Mesendoderm (in vitro differentiated cells): ENCODE data around the gene VWF.

ENCODE experiments used
- DNase-seq: peaks from one replicate; pipeline ENCODE4 v3.0.0; 2013
- H2AK5ac ChIP-seq: 2 replicates; pipeline ENCODE4 v1.6.1; 2013; ENCODE audit warnings: low read length, inconsistent platforms
- H2BK120ac ChIP-seq: 2 replicates; pipeline ENCODE4 v1.6.1; 2013; ENCODE audit warnings: low read depth, mild to moderate bottlenecking, low read length, moderate library complexity, mixed read lengths
- H2BK15ac ChIP-seq: replicated peaks from 2 replicates; pipeline ENCODE4 v1.6.1; 2013; ENCODE audit warnings: low read depth, mild to moderate bottlenecking, moderate library complexity
- H2BK5ac ChIP-seq: 2 replicates; pipeline ENCODE4 v1.6.1; 2013; ENCODE audit warnings: low read length, inconsistent platforms
- H3K18ac ChIP-seq: 2 replicates; pipeline ENCODE4 v1.6.1; 2013; ENCODE audit warnings: mild to moderate bottlenecking, low read length, mixed read lengths
- H3K23ac ChIP-seq: one replicate; pipeline ENCODE4 v1.6.1; 2013; ENCODE audit warnings: low read length
- H3K27ac ChIP-seq: 2 replicates; pipeline ENCODE4 v1.5.1; 2013; ENCODE audit warnings: low read depth, mild to moderate bottlenecking, inconsistent platforms, low read length, moderate library complexity
- H3K27me3 ChIP-seq: 2 replicates; pipeline ENCODE4 v1.6.1; 2013; ENCODE audit warnings: low read length, control low read depth, mild to moderate bottlenecking, inconsistent platforms; ENCODE audit not compliant: insufficient read depth, poor library complexity
- H3K36me3 ChIP-seq: 2 replicates; pipeline ENCODE4 v1.6.1; 2013; ENCODE audit warnings: low read length, inconsistent platforms; ENCODE audit not compliant: control insufficient read depth, insufficient read depth
- H3K4ac ChIP-seq: one replicate; pipeline ENCODE4 v1.6.1; 2013; ENCODE audit warnings: low read depth, mild to moderate bottlenecking, low read length, moderate library complexity
- H3K4me1 ChIP-seq: 2 replicates; pipeline ENCODE4 v1.6.1; 2013; ENCODE audit warnings: low read depth, low read length, inconsistent platforms; ENCODE audit not compliant: control insufficient read depth
- H3K4me2 ChIP-seq: 2 replicates; pipeline ENCODE4 v1.6.1; 2013; ENCODE audit warnings: low read length
- H3K4me3 ChIP-seq: 2 replicates; pipeline ENCODE4 v1.5.1; 2013; ENCODE audit warnings: mild to moderate bottlenecking, low read length
- H3K56ac ChIP-seq: one replicate; pipeline ENCODE4 v1.6.1; 2013; ENCODE audit warnings: low read length
- H3K79me1 ChIP-seq: 2 replicates; pipeline ENCODE4 v1.6.1; 2013; ENCODE audit warnings: low read length, inconsistent platforms
- H3K79me2 ChIP-seq: 2 replicates; pipeline ENCODE4 v1.6.1; 2013; ENCODE audit warnings: mild to moderate bottlenecking, low read length; ENCODE audit not compliant: control insufficient read depth, insufficient read depth
- H3K9ac ChIP-seq: 2 replicates; pipeline ENCODE4 v1.6.1; 2013; ENCODE audit warnings: low read length, inconsistent platforms
- H4K5ac ChIP-seq: one replicate; pipeline ENCODE4 v1.6.1; 2013; ENCODE audit warnings: low read length
- H4K8ac ChIP-seq: one replicate; pipeline ENCODE4 v1.6.1; 2013; ENCODE audit warnings: low read depth, mild to moderate bottlenecking, control low read depth, low read length, moderate library complexity
- WGBS: extraction: QIAGEN DNeasy Blood & Tissue Kit; methylation state at CpG from one replicate; pipeline ENCODE4 v1.1.7; 2013; ENCODE audit warnings: low lambda C conversion rate, missing lambda C conversion rate; ENCODE audit not compliant: insufficient coverage; ENCODE audit errors: extremely low coverage; 5-methylcytosine and 5-hydroxymethylcytosine counted together

The VWF gene

GRCh38 chr12:6099316-6099715 is 25.2 kb downstream of the VWF start:
- Histone ChIP-seq H3K27me3 (no peaks in the 10 kb centered on the region), H3K9ac (no peak overlapping the region), H3K4ac (no peak overlapping the region), H3K36me3 (no peaks in the 10 kb centered on the region), H3K4me1 (no peaks in the 10 kb centered on the region), H2BK5ac (no peak overlapping the region), H4K5ac (no peak overlapping the region), H2AK5ac (no peak overlapping the region), H3K18ac (no peak overlapping the region), H4K8ac (no peak overlapping the region), H3K4me2 (no peak overlapping the region), H2BK15ac (no peak overlapping the region), H3K23ac (no peak overlapping the region), H2BK120ac (no peak overlapping the region), H3K79me1 (no peaks in the 10 kb centered on the region), H3K79me2 (no peaks in the 10 kb centered on the region), H3K56ac (no peak overlapping the region), H3K4me3 (no peak overlapping the region), H3K27ac (no peak overlapping the region)
- no CpG with 5 or more reads among the region's 2 CpGs for WGBS
- DNase-seq = no peak

GRCh38 chr12:6097411-6097810 is 27.1 kb downstream of the VWF start:
- WGBS = no CpG with 5 or more reads among the region's 3 CpGs
- Histone ChIP-seq H3K4me1 (peaks cover 6% of the 10 kb centered on the region), H3K79me1 (no peaks in the 10 kb centered on the region)

GRCh38 chr12:6096527-6096926 is 27.9 kb downstream of the VWF start:
- H4K5ac ChIP-seq = no peak overlapping the region
- no CpG with 5 or more reads among the region's 3 CpGs for WGBS

More at GRCh38 chr12:6097411-6097810, 27.1 kb downstream of the VWF start:
- Histone ChIP-seq H3K18ac (no peak overlapping the region), H4K5ac (no peak overlapping the region), H3K23ac (no peak overlapping the region), H3K36me3 (no peaks in the 10 kb centered on the region), H3K56ac (no peak overlapping the region), H2BK120ac (no peak overlapping the region), H3K27ac (no peak overlapping the region), H3K4me2 (no peak overlapping the region), H3K4me3 (no peak overlapping the region), H3K79me2 (no peaks in the 10 kb centered on the region), H4K8ac (no peak overlapping the region), H3K27me3 (no peaks in the 10 kb centered on the region), H3K4ac (no peak overlapping the region), H3K9ac (no peak overlapping the region), H2BK15ac (no peak overlapping the region), H2BK5ac (no peak overlapping the region), H2AK5ac (no peak overlapping the region)
- DNase-seq = no peak

GRCh38 chr12:6095269-6095668 is 29.2 kb downstream of the VWF start:
- Histone ChIP-seq H3K27ac (no peak overlapping the region), H3K23ac (no peak overlapping the region), H3K18ac (no peak overlapping the region), H3K4ac (no peak overlapping the region), H3K9ac (no peak overlapping the region), H3K56ac (no peak overlapping the region), H2BK5ac (no peak overlapping the region), H4K5ac (no peak overlapping the region), H2BK15ac (no peak overlapping the region), H2BK120ac (no peak overlapping the region), H3K36me3 (no peaks in the 10 kb centered on the region), H3K27me3 (no peaks in the 10 kb centered on the region), H3K4me1 (peaks cover 6% of the 10 kb centered on the region), H3K79me1 (no peaks in the 10 kb centered on the region), H2AK5ac (no peak overlapping the region), H3K4me3 (no peak overlapping the region), H3K4me2 (no peak overlapping the region), H3K79me2 (no peaks in the 10 kb centered on the region), H4K8ac (no peak overlapping the region)
- DNase-seq = no peak
- no CpG with 5 or more reads among the region's 4 CpGs for WGBS

More at GRCh38 chr12:6096527-6096926, 27.9 kb downstream of the VWF start:
- Histone ChIP-seq H3K4me1 (peaks cover 6% of the 10 kb centered on the region), H3K23ac (no peak overlapping the region), H3K79me1 (no peaks in the 10 kb centered on the region), H3K27me3 (no peaks in the 10 kb centered on the region), H2BK15ac (no peak overlapping the region), H2BK5ac (no peak overlapping the region), H3K9ac (no peak overlapping the region), H3K56ac (no peak overlapping the region), H3K79me2 (no peaks in the 10 kb centered on the region), H3K27ac (no peak overlapping the region), H4K8ac (no peak overlapping the region), H3K4me3 (no peak overlapping the region), H2BK120ac (no peak overlapping the region), H3K36me3 (no peaks in the 10 kb centered on the region), H3K4me2 (no peak overlapping the region), H3K4ac (no peak overlapping the region), H3K18ac (no peak overlapping the region), H2AK5ac (no peak overlapping the region)
- no peak for DNase-seq

- no CpG with 5 or more reads among the region's 2 CpGs for WGBS
- no peaks in the 10 kb centered on the region for H3K27me3 ChIP-seq
Observed at GRCh38 chr12:6093764-6094163, 30.7 kb downstream of the VWF start.

More at GRCh38 chr12:6093764-6094163, 30.7 kb downstream of the VWF start:
- H3K9ac ChIP-seq = no peak overlapping the region
- H3K4me2 ChIP-seq = no peak overlapping the region
- H3K4me1 ChIP-seq = peaks cover 6% of the 10 kb centered on the region
- no peak overlapping the region for H4K5ac ChIP-seq
- H2AK5ac ChIP-seq = no peak overlapping the region
- no peaks in the 10 kb centered on the region for H3K79me2 ChIP-seq
- no peak overlapping the region for H3K4me3 ChIP-seq
- H3K79me1 ChIP-seq = no peaks in the 10 kb centered on the region
- H2BK120ac ChIP-seq = no peak overlapping the region
- H2BK5ac ChIP-seq = no peak overlapping the region
- DNase-seq = no peak
- H3K56ac ChIP-seq = peak overlapping the region; percentile 56
- no peak overlapping the region for H3K27ac ChIP-seq
- no peak overlapping the region for H3K4ac ChIP-seq
- no peaks in the 10 kb centered on the region for H3K36me3 ChIP-seq
- no peak overlapping the region for H3K18ac ChIP-seq
- H4K8ac ChIP-seq = no peak overlapping the region
- no peak overlapping the region for H2BK15ac ChIP-seq
- H3K23ac ChIP-seq = no peak overlapping the region
